ENCODE data around the gene AMPD3. TPM values are rescaled to one million over a fixed set of nuclear protein-coding genes. Genes with fewer than 3 reads are reported as not detected.

Gene AMPD3
- total RNA-seq, 1 donor from 2014 or later = 13.9 TPM

DNA sequence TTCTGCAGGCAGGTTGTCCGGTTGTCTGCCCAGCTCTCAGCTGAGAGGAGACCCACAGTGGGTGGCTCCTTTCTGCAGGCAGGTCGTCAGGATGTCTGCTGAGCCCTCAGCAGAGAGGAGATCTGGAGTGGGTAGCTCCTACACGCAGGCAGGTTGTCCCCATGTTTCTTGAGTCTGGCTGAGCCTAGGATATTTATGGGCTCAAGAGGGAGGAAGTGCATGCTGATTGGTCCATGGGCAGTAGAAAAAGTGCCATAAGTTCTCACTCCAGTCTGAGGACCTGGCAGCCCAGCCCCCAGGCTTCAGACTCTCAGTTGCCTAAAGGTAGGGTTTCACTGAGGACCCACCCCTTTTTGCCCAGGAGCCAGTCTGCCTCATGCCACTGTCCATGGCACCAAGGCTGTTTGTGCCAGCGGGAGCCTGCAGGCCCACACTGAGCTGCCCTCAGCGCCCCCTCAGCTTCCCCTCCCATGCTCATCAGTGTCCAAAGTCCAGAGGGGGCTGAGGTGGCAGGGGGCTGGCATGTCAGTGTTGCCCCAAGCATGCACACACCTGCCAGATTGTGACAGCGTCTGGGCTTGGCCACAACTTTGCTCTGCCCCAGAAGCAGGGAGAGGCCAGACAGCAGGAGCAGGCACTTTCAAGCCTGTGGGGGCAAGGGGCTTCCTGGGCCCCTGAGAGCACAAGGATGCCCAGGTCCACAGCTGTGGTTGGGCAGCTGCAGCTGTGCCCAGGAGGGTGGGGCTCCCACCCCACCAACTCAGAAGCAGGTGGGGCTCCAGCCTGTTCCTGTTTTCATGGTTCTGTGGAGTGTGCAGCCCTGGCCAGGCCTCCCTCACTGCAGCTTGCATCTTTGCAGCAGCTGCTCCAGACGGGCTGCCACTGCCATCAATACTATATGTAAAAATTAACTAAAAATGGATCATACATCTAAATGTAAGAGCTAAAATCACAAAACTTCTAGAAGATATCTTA, 89.7 kb downstream of the AMPD3 start:
- Mint-ChIP-seq H3K36me3 (ENCODE audit: low read depth) (no peaks in the 10 kb centered on the region), H3K27me3 (ENCODE audit: insufficient read depth) (peaks cover 15% of the 10 kb centered on the region)

DNA sequence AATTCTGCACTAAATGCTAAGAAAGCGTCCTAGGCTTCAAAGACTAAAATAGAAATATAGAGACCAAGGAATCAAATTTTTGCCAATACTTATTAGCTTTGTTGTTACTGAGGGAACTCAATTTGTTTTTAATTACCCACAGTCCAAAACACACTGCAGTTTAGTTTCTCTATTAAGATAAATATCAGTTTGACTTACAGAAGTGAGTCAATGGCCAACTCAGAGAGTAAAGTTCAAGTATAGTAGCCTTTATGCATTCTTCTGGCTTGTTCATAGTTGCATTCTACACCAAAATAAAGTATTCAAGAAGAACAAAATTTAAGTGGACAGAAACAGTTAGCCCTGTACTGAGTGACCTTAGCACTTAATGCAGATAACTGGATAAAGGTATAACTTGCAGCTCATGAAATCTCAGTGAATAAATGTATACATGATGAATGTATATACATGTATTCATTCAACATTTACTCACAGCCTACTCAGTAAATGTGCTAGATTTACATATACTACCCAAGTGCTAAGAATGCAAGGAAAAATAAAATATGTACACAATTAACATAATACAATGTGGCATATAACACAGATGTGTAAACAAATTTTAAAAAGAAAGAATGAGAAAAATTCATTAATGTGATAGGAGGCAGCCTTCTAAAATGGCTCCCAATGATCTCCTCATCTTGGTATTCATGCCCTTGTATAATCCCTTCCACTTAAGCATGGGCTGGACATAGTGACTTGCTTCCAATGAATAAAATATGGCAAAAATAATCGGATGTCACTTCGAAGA, 95.6 kb downstream of the AMPD3 start:
- Mint-ChIP-seq H3K27me3 (ENCODE audit: insufficient read depth) (peaks cover 21% of the 10 kb centered on the region), H3K36me3 (ENCODE audit: low read depth) (no peaks in the 10 kb centered on the region), H3K4me1 (ENCODE audit: low read depth) (no peaks in the 10 kb centered on the region), H3K4me3 (no peak overlapping the region), H3K27ac (no peak overlapping the region), H3K9me3 (no peaks in the 10 kb centered on the region)
- intact Hi-C loops (cut with micrococcal nuclease) = no loop called here
- no peak for DNase-seq (ENCODE audit: low spot score)

More for the DNA sequence above, 89.7 kb downstream of the AMPD3 start:
- intact Hi-C loops (cut with micrococcal nuclease) = loop anchor here (5.0 kb wide), 5 partner anchors 113 to 1298 kb away; partner anchors contain the start of gene USP47
- DNase-seq (ENCODE audit: low spot score) = no peak
- Mint-ChIP-seq H3K9me3 (peaks cover 4% of the 10 kb centered on the region), H3K27ac (no peak overlapping the region), H3K4me3 (no peak overlapping the region), H3K4me1 (ENCODE audit: low read depth) (peaks cover 14% of the 10 kb centered on the region)

- Mint-ChIP-seq H3K27ac (no peak overlapping the region), H3K27me3 (ENCODE audit: insufficient read depth) (peaks cover 22% of the 10 kb centered on the region), H3K4me3 (no peak overlapping the region), H3K36me3 (ENCODE audit: low read depth) (no peaks in the 10 kb centered on the region), H3K4me1 (ENCODE audit: low read depth) (no peaks in the 10 kb centered on the region), H3K9me3 (no peaks in the 10 kb centered on the region)
- intact Hi-C loops (cut with micrococcal nuclease) = no loop called here
- DNase-seq (ENCODE audit: low spot score) = no peak
These were observed 96.2 kb downstream of the AMPD3 start for GRCh38 chr11:10551290-10551592.

GRCh38 chr11:10551845-10552352, 96.8 kb downstream of the AMPD3 start:
- H3K4me3 Mint-ChIP-seq = no peak overlapping the region
- H3K27ac Mint-ChIP-seq = no peak overlapping the region
- no peaks in the 10 kb centered on the region for H3K9me3 Mint-ChIP-seq
- H3K27me3 Mint-ChIP-seq (ENCODE audit: insufficient read depth) = peaks cover 22% of the 10 kb centered on the region
- intact Hi-C loops (cut with micrococcal nuclease) = no loop called here
- no peaks in the 10 kb centered on the region for H3K4me1 Mint-ChIP-seq (ENCODE audit: low read depth)
- no peak for DNase-seq (ENCODE audit: low spot score)
- no peaks in the 10 kb centered on the region for H3K36me3 Mint-ChIP-seq (ENCODE audit: low read depth)

DNA sequence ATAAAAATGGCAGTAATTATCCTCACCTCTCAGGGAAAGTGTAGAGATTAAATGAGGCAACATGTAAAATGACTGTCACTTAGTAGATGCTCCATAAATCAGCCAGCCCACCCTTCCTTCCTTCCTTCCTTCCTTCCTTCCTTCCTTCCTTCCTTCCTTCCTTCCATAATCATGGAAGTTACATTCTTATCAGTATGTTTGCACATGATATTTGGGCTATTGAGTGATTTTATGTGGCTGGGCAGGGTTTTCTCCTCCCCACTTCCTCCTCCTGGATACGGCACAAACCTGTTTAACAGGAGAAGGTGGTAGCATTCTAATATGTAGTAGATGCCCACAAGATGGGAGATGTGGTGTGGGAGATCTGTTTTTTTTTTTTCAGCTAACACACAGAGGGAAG, 101.5 kb downstream of the AMPD3 start:
- Mint-ChIP-seq H3K36me3 (ENCODE audit: low read depth) (no peaks in the 10 kb centered on the region), H3K4me3 (no peak overlapping the region), H3K27me3 (ENCODE audit: insufficient read depth) (peaks cover 10% of the 10 kb centered on the region), H3K9me3 (no peaks in the 10 kb centered on the region), H3K27ac (no peak overlapping the region), H3K4me1 (ENCODE audit: low read depth) (no peaks in the 10 kb centered on the region)
- DNase-seq (ENCODE audit: low spot score) = no peak
- intact Hi-C loops (cut with micrococcal nuclease) = no loop called here

Other genes starting within 250 kb of the AMPD3 start
- gene SBF2, start 161.0 kb upstream of the AMPD3 start, total RNA-seq = 5.3 and 5.4 TPM in 2 replicates
- 2.0 and 2.3 TPM in 2 replicates for gene ADM, start 150.2 kb upstream of the AMPD3 start, total RNA-seq
- 12.4 and 13.2 TPM in 2 replicates for gene RNF141, start 85.9 kb downstream of the AMPD3 start, total RNA-seq
- not detected in 2 replicates for gene LYVE1, start 113.4 kb downstream of the AMPD3 start, total RNA-seq
- gene IRAG1, start 238.5 kb downstream of the AMPD3 start, total RNA-seq = not detected in 2 replicates

Data from activated T-helper 1 cell treated with anti-CD3 and anti-CD28 coated beads, Interleukin-12 subunit alpha, Interleukin-12 subunit beta, Interleukin-2, Interleukin-4 antibody, amounts not matched to agents 30 ng/mL and 10 ng/mL and 1 ng/mL, durations not matched to agents 14 hours and 24 hours and 36 hours (primary cell).